Central memory CD4-positive, alpha-beta T cell (primary cell): Measurements from ENCODE around the gene THAP8.
A peak's percentile ranks its signal among the peaks of the same experiment; 100 is the strongest.
"Not testable (repeated sequence)": the region's sequence is repeated elsewhere in the genome, so short reads cannot be mapped to it uniquely, and the experiment has no call there.

Experiments used
- DNase-seq: peaks from one replicate; pipeline ENCODE4 v3.0.0; 2022

Gene THAP8

DNA sequence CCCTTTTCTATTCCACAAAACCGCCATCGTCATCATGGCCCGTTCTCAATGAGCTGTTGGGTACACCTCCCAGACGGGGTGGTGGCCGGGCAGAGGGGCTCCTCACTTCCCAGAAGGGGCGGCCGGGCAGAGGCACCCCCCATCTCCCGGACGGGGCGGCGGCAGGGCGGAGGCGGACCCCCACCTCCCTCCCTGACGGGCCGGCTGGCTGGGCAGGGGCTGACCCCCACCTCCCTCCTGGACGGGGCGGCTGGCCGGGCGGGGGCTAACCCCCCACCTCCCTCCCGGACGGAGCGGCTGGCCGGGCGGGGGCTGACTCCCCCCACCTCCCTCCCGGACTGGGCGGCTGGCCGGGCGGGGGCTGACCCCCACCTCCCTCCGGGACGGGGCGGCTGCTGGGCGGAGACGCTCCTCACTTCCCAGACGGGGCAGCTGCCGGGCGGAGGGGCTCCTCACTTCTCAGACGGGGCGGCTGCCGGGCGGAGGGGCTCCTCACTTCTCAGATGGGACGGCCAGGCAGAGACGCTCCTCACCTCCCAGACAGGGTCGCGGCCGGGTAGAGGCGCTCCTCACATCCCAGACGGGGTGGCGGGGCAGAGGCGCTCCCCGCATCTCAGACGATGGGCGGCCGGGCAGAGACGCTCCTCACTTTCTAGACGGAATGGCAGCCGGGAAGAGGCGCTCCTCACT lies 14.9 kb upstream of the THAP8 start:
- not testable (repeated sequence) for DNase-seq

- no peak for DNase-seq
Observed at GRCh38 chr19:36067681-36068080, 13.6 kb upstream of the THAP8 start.

DNA sequence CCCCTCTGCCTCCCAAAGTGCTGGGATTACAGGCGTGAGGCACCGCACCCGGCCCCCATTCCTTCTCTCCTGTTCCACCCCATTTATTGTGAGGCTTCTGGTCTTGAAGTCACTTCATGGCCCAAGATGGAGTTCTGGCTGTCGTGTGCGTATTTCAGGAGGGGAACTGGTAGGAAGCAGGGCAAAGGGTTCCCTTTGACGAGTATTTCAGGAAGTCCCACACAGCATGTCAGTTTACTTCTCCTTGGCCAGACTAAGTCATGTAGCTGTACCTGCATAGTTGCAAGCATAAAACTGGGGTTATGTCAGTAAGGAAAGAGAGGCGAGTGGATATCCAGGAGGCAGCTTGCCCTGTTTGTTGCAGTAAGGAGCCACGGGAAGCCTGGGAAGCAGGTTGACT lies 10.7 kb upstream of the THAP8 start:
- no peak for DNase-seq

- no peak for DNase-seq
Observed at GRCh38 chr19:36061367-36061766, 7.3 kb upstream of the THAP8 start.

- DNase-seq, result no peak
Observed at GRCh38 chr19:36060430-36060829, 6.3 kb upstream of the THAP8 start.

DNA sequence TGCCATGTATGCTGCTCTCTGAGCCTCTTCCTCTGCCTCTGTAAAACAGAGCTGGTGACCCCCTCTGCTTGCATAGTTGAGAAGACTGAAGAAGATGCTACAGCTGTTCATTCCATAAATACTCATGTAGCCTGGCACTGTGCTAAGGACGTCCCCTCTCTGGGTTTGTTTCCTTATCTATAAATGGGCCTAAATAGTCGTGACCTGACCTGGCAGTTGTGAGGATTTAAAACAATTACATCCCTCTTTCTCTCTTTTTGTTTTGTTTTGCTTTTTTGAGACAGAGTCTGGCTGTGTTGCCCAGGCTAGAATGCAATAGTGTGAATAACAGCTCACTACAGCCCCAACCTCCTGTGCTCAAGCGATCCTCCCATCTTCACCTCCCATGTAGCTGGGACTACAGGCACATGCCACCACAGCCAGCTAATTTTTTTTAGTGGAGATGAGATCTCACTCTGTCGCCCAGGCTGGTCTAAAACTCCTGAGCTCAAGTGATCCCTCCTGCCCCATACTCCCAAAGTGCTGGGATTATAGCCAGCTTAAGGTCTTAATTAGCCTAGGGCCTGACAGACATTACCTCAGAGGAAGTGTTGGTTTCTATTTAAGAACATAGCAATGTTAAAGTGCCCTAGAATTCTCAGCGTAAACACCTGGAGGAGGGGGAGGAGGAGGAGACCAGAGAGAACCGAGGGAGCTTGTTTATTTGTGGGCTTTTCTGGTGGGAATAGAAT lies 5.3 kb upstream of the THAP8 start:
- DNase-seq, result no peak

- DNase-seq, result no peak
Observed at GRCh38 chr19:36058481-36059179, 4.5 kb upstream of the THAP8 start.

GRCh38 chr19:36054733-36055686 lies 925 bp upstream of the THAP8 start, which contains the start of gene WDR62:
TSS of gene WDR62 (plus strand) at chr19:36054897. CDS start at chr19:36054972, 75 bp downstream.
- no peak for DNase-seq

- DNase-seq, result no peak
Observed at GRCh38 chr19:36051637-36052036, 2.4 kb downstream of the THAP8 start.

GRCh38 chr19:36051236-36051635 lies 2.8 kb downstream of the THAP8 start:
- no peak for DNase-seq

DNA sequence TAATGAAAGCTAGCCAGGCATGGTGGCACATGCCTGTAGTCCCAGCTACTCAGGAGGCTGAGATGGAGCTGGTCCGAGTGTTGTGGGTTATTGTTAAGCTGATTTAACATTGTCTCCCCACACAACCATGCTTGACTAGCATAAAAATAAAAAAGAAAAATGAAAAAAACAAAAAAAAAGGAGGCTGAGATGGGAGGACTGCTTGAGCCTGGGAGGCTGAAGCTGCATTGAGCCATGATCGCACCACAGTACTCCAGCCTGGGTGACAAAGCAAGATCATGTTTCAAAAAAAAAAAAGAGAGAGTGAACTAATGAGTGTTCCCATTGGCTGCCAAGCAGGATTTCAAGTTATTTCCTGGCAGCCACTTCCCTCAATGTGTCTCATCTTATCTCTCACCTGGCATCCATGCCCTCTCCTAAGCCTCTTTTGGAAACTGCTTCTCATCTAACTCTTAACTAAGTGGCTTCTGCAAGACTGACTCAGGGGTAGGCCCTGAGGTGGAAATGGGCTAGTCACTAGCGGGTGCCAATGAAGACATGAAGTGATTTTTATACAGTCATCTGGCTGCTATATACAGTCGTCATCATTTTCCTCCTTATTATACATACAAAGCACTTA lies 4.9 kb downstream of the THAP8 start:
- no peak for DNase-seq

- DNase-seq, result no peak
Observed at GRCh38 chr19:36047835-36048234, 6.2 kb downstream of the THAP8 start.

DNA sequence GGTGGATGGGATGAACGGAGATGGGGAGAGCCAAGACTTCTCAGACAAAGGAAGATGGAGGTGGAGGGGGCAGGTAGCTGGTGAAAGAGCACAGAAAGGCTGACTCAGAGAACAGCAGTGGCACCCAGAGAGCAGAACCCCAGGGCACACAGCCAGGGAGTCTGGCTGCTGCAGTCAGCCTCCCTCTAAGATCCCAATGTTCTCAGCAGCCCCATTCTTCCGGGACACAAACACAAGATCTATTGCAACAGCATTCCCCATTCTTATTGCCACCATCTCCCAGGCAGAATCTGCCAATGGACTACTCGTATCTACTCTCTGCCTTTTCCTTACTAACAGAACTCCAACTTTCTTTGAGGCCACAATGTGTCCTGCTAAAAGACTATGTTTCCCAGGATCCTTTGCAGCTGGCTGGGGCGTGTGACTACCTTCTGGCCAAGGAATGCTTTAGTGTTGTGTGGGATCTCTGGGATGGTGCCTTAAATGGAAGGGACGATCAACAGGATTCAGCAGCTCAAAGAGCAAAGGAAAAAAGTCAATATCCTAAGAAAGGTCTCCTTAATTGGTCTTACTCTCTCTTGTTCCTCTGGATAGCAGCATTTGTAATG lies 7.5 kb downstream of the THAP8 start:
- DNase-seq, result no peak

DNA sequence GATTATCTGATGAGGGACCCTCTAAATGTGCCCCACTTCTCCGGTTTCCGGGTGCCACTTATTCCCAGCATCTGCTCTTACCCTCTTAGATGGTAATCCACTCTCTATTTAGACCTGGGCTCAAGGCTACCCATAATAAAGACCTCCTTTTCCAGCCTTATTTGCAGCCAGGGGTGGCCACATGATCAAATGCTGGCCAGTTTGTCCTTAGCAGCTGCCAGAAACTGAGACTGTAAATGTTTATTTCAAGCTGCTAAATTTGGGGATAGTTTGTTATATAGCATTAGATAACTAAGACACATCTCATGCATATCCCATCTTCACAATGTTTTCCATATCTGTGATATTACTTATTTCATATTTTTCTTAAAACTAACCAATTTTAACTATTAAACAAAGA lies 10.1 kb downstream of the THAP8 start:
- no peak for DNase-seq

DNA sequence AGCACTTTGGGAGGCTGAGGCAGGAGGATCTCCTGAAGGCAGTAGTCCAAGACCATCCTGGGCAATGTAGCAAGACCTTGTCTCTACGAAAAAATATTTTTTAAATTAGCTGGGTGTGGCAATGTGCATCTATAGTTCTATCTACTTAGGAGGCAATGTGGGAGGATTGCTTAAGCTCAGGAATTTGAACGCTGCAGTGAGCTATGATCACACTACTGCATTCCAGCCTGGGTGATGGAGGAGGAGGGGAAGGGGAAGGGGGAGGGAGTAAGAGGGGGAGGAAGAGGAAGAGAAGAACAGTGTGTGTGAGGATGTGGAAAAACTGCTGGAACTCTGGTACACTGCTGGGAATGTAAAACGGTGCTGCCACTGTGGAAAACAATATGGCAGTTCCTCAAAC lies 12.3 kb downstream of the THAP8 start:
- DNase-seq, result no peak

DNA sequence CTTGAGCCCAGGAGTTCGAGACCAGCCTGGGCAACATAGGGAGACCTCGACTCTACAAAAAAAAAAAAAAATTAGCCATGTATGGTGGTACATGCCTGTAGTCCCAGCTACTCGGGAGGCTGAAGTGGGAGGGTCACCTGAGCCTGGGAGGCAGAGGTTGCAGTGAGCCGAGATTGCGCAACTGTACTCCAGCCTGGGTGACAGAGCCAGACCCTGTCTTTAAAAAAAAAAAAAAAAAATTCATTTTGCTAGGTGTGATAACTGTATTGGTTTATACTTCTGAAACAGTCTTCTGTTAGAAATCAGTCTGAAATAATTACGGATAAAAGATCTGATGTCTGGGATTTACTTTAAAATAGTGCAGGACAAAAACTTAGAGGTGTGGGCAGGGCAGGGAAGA lies 13.0 kb downstream of the THAP8 start:
- not testable (repeated sequence) for DNase-seq

GRCh38 chr19:36040495-36040894 lies 13.6 kb downstream of the THAP8 start:
- no peak for DNase-seq

DNA sequence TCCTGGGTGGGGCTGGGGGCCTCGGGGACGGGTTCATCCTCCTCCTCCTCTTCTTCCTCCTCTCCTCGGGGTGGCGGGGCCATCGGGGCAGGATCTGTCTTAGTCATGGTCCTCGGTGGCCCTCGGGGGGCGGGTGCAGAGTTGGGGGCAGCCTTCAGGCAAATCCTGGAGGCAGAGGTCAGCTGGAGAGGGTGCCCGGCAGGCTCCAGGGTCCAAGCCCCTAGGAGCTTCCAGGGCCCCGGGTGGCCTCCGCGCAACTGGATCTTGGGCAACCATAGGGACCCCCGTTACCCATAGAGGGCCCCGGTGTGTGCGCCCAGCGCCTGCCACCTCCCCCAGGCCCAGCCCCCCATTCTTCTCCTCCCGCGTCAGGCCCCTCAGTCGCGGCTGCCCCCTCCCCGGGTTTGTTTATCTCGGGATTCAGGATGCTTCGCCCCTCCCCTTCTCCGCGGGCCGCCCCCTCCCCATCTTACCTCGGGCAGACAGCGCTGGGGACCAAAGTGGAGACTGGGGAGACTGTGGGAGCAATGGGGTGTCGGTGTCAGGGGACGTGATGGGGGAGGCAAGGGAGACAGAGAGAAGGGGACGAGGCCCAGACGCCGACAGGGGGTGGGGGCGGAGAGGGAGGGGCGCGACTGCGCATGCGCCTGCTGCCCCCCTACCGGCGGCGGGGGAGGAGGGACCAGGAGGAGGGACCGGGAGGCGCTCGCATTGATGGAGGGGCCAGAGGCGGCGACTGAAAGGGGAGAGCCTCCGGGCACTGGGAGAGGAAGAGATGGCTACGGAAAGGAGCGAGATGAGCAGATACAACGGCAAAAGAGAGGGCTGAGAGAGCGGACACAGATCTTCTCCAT lies 21.6 kb downstream of the THAP8 start, which contains the start of gene CLIP3:
TSS of gene CLIP3 (minus strand) at position 623 of the 854 bp plus-strand sequence. CDS start at position 107, 516 bp downstream.
- DNase-seq, result peak; percentile 12

GRCh38 chr19:36031308-36031707 lies 22.8 kb downstream of the THAP8 start:
- DNase-seq, result no peak
